Gastroesophageal sphincter (tissue), 4 donors: ENCODE data around the gene DNASE1. TPM values are rescaled to one million over a fixed set of nuclear protein-coding genes. Genes with fewer than 3 reads are reported as not detected.

Source experiments
- ATAC-seq: fragments of 150-250 bp; one replicate; pipeline ENCODE4 v1.9.1; 2016; ENCODE audit warnings: mild to moderate bottlenecking, moderate library complexity
- H3K27ac ChIP-seq, 4 donors: fragments of 200-600 bp; sonication (generic) in 3 of 4; 1 replicate in 3 of 4; 2 replicates in 1 of 4; pipeline ENCODE4 v1.5.1; 2016 to 2019
- H3K27me3 ChIP-seq: fragments of 200-600 bp; sonication (generic); one replicate; pipeline ENCODE4 v1.5.1; 2019
- H3K36me3 ChIP-seq, 2 donors: fragments of 200-600 bp; sonication (generic); one replicate each; pipeline ENCODE4 v1.5.1; 2019; ENCODE audit warnings: control low read depth in 1 of 2
- H3K4me1 ChIP-seq, 3 donors: fragments of 200-600 bp; sonication (generic); 1 replicate in 2 of 3; 2 replicates in 1 of 3; pipeline ENCODE4 v1.5.1; 2016 to 2019; ENCODE audit warnings: control low read depth in 2 of 3
- H3K4me3 ChIP-seq, 2 donors: fragments of 200-600 bp; sonication (generic); one replicate each; pipeline ENCODE4 v1.5.1; 2019; ENCODE audit warnings: mild to moderate bottlenecking in 1 of 2, moderate library complexity in 1 of 2
- H3K9me3 ChIP-seq, 3 donors: fragments of 200-600 bp; sonication (generic); one replicate each; pipeline ENCODE4 v1.5.1; 2017 to 2019; ENCODE audit warnings: control low read depth in 2 of 3
- CTCF ChIP-seq, 4 experiments: fragments of 200-600 bp in 2 of 4; fragments of 450-650 bp in 2 of 4; sonication (generic) in 1 of 4; IDR thresholded peaks; one replicate each; pipeline ENCODE4 v1.5.1; 2017 to 2019; ENCODE audit warnings: antibody characterized with exemption in 4 of 4, mild to moderate bottlenecking in 2 of 4, moderate library complexity in 2 of 4
- EP300 ChIP-seq: sonication (generic); formaldehyde crosslinking; IDR thresholded peaks from one replicate; pipeline ENCODE4 v1.6.1; 2017; ENCODE audit warnings: antibody characterized with exemption, mild to moderate bottlenecking
- POLR2A ChIP-seq, 2 donors: fragments of 450-650 bp; IDR thresholded peaks; one replicate each; pipeline ENCODE4 v1.6.1; 2017; ENCODE audit warnings: antibody characterized with exemption in 2 of 2, mild to moderate bottlenecking in 2 of 2, moderate library complexity in 1 of 2
- POLR2AphosphoS5 ChIP-seq: sonication (generic); formaldehyde crosslinking; IDR thresholded peaks from one replicate; pipeline ENCODE4 v1.6.1; 2017; ENCODE audit warnings: antibody characterized with exemption
- WGBS, 2 donors: methylation state at CpG; one replicate each; pipeline ENCODE4 v1.1.5; 2018; ENCODE audit warnings: low coverage in 1 of 2; 5-methylcytosine and 5-hydroxymethylcytosine counted together
- total RNA-seq, 4 donors: library from RNA; depleted of rRNA; stranded (reverse); fragments of >200 nt; gene quantifications; one replicate each; pipeline ENCODE4 v1.1.0, GENCODE V29; 2016

DNASE1 gene
- total RNA-seq, 4 donors from 2014 or later: 7.1 to 20.9 (median 11.0) TPM

- no peaks in the 10 kb centered on the region for H3K27me3 ChIP-seq
- peaks cover 0 to 12% of the 10 kb centered on the region in 2 donors for H3K36me3 ChIP-seq
- no peaks in the 10 kb centered on the region for H3K9me3 ChIP-seq
- peak overlapping the region in 1 of 2 donors; percentile 93 for H3K4me3 ChIP-seq
- ATAC-seq: no peak
- WGBS, 2 donors: 59 to 68% methylated on average over 10 to 14 of the region's 14 CpGs
- TF ChIP-seq POLR2AphosphoS5 (no peak), POLR2A (IDR thresholded peaks at IDR 0.05) (no peak), EP300 (no peak), CTCF (IDR thresholded peaks at IDR 0.05) (no peak)
- H3K27ac ChIP-seq: no peak overlapping the region
- peaks cover 0 to 29% (median 8%) of the 10 kb centered on the region in 3 donors for H3K4me1 ChIP-seq
Measured at GRCh38 chr16:3609895-3610697, 44.4 kb upstream of the DNASE1 start.

- TF ChIP-seq EP300 (no peak), CTCF (IDR thresholded peaks at IDR 0.05) (no peak), POLR2A (IDR thresholded peaks at IDR 0.05) (no peak), POLR2AphosphoS5 (no peak)
- Histone ChIP-seq H3K27ac (peak overlapping the region in 3 of 4 donors; percentile 78 to 87 (median 84)), H3K36me3 (peaks cover 0 to 8% of the 10 kb centered on the region in 2 donors), H3K4me1 (peaks cover 0 to 29% (median 8%) of the 10 kb centered on the region in 3 donors), H3K4me3 (peak overlapping the region; percentile 92 to 93), H3K27me3 (no peaks in the 10 kb centered on the region), H3K9me3 (no peaks in the 10 kb centered on the region)
- WGBS, 2 donors: 3 to 7% methylated on average over 6 of the region's 10 CpGs
- ATAC-seq: no peak
Measured at GRCh38 chr16:3610698-3611145, 43.8 kb upstream of the DNASE1 start.

GRCh38 chr16:3611146-3611975, 43.1 kb upstream of the DNASE1 start, which contains the start of gene SLX4:
TSS of gene SLX4 (minus strand) at chr16:3611606. CDS start at chr16:3608964, 2,642 bp downstream.
- peaks cover 0 to 3% of the 10 kb centered on the region in 2 donors for H3K36me3 ChIP-seq
- no peaks in the 10 kb centered on the region for H3K27me3 ChIP-seq
- H3K4me3 ChIP-seq: peak within 1 kb of the TSS; percentile 92 to 93
- H3K9me3 ChIP-seq: no peaks in the 10 kb centered on the region
- peaks cover 0 to 29% (median 8%) of the 10 kb centered on the region in 3 donors for H3K4me1 ChIP-seq
- peak; percentile 98 for ATAC-seq
- WGBS, 2 donors: 0% methylated on average over 6 of the region's 86 CpGs; no CpG with 5 or more reads in 1 of the 2 donors
- peak within 1 kb of the TSS; percentile 52 to 87 (median 81) for H3K27ac ChIP-seq
- TF ChIP-seq POLR2A (IDR thresholded peaks at IDR 0.05) (peak; percentile 26 to 66), POLR2AphosphoS5 (peak; percentile 28), CTCF (IDR thresholded peaks at IDR 0.05) (peak in 1 of 4 experiments; percentile 8), EP300 (no peak)

GRCh38 chr16:3612510-3613466, 41.7 kb upstream of the DNASE1 start:
- Histone ChIP-seq H3K27me3 (no peaks in the 10 kb centered on the region), H3K4me1 (peaks cover 0 to 29% (median 8%) of the 10 kb centered on the region in 3 donors), H3K4me3 (peak overlapping the region; percentile 92 to 93), H3K27ac (no peak overlapping the region), H3K9me3 (no peaks in the 10 kb centered on the region), H3K36me3 (no peaks in the 10 kb centered on the region)
- TF ChIP-seq EP300: no peak
- TF ChIP-seq POLR2A (IDR thresholded peaks at IDR 0.05): no peak
- TF ChIP-seq POLR2AphosphoS5: no peak
- TF ChIP-seq CTCF (IDR thresholded peaks at IDR 0.05): no peak
- WGBS, 2 donors: 86 to 90% methylated on average over 15 to 19 of the region's 34 CpGs
- no peak for ATAC-seq
